Left lobe of liver (tissue), 2 donors: ENCODE data around the gene SLC17A3. TPM values are rescaled to one million over a fixed set of nuclear protein-coding genes. Genes with fewer than 3 reads are reported as not detected.

ENCODE experiments used
- ATAC-seq: fragments of 200-7000 bp; cut with Tn5 transposase; one replicate; pipeline ENCODE4 v1.9.1; 2020; ENCODE audit warnings: mild to moderate bottlenecking, moderate library complexity
- DNase-seq: peaks from one replicate; pipeline ENCODE4 v3.0.0-alpha.2; 2020; ENCODE audit warnings: low spot score
- total RNA-seq: library from RNA; stranded (reverse); gene quantifications from one replicate; pipeline ENCODE4 v1.2.1, GENCODE V29; 2021
- donor health status: DM: no; HTN: no; CAD: no; lungs with moderate emphysema.
- donor health status: DM: no; HTN: yes; CAD: no.

SLC17A3 gene
- total RNA-seq, 1 donor from 2014 or later: 10.4 TPM

DNA sequence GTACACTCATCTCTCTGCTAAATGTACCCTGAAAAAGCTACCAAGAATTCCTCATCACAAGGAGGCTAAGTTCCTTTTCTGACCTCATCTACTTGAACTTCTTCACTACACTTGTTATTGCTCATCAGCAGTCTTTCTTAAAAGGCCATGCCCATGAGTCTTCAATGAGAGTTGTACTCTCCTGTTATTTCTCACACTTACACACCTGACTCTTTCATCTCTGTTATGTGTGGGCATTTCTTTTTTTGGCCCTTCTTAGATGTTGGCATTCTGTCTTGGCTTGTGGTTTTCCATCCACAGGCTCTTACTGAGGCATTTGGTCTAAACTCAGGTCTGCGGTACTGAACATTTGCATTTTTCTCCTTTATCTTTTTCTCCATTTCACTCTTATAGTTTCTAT, 31.5 kb downstream of the SLC17A3 start:
- DNase-seq (no peak), ATAC-seq (no peak)

DNA sequence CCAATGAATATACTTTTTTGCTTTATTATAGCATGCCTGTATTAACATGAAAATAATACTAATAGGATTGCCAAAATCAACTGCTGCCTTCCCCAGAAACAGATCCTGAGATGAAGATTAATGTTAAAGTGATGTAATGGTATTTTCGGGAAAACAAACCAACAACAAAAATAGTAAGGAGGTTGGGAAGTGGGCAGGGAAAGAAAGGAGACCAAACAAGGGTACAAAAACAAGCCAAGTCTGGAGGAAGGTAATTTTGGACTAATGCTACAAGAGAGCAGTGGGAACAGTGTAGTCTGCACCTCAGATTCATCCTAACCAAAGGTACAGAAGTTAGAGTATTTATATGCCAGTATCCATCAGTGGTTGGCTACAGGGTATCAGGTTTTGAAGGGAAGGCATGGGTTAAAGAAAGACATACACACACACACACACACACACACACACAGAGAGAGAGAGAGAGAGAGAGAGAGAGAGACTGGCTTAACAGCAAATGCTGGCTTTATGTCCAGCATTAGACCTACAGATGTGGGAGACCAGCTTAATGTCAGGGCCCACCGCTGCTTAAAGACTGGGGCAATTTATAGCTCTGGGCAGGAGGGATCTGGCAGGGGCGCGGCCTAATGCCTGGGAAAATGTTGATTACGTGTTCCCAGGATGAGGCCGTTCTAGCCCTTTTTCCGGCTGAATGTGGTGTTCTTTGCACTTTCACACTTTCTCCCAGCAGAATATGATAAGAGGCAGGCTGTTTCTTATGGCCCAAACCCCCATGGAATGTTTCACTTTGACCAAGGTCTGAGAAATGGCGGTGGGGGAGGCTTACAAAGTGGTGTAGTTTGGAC, 38.4 kb downstream of the SLC17A3 start:
- ATAC-seq (no peak), DNase-seq (no peak)

DNA sequence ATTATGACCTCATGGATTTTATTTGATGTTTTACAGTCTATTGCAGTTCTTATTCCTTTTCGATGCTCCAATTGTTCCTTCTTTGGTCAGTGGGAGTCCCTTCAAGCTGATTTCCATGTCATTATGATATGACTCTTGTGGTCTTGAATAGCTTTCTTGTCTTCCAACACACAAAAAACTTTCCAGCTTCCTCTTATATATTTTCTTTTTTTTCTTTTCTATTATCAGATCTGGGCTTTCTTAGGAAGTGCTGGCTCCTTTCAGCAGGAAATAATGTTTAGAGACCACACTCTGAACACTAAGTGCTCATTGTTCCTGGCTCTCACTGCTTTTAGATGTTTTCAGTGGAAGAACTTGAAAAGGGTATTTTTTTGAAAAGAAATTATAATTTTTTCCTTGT, 39.1 kb downstream of the SLC17A3 start:
- no peak for DNase-seq
- no peak for ATAC-seq

DNA sequence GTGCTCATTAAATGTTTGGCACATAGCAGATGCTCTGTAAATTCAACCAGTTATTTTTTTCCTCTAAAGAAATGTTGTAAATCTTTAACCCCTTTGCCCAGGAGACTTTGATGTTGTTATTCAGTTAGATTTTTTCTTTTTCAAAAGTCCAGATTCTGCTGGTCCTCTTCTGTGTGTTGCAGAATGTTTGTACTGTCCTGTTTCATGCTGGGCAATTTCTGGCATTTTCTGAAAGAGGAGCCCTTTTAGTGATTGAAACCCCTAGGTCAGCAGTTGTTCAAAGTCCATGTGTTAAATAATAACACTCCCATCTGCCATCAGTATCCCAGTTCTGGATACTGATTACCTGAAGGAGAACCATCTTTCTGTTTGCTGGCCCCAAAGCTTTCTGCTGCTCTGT, 40.9 kb downstream of the SLC17A3 start:
- DNase-seq: no peak
- peak; percentile 34 for ATAC-seq

DNA sequence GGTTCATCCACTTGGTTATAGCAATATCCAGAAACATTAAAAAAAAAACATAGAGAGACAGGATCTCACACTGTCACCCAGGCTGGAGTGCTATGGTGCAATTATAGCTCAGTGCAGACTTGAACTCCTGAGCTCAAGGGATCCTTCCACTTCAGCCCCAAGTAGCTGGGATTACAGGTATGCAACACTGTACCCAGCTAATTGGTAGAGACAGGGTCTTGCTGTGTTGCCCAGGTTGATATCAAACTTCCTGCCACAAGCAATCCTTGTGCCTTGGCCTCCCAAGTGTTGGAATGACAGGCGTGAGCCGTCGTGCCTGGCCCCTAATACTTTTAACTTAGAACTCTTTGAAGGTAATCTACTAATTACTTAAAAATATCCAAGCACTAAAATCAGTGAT, 41.4 kb downstream of the SLC17A3 start:
- DNase-seq (no peak), ATAC-seq (peak; percentile 8)

DNA sequence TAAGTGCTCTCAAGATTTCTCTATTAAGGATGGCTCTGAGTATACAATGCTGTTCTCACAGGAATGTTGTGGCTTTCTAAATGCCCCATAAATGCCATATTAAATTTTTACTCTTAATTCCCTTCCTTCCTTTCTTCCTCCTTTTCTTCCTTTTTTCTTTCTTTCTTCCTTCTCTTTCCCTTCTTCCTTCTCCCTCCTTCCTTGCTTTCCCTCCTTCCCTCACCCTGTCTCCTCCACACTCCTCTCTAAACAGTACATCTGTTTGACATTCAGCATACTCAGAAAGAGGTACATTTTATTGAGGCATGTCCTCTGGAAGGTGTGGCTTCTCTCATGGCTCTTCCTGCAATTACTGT, 41.8 kb downstream of the SLC17A3 start:
- ATAC-seq: no peak
- DNase-seq: no peak

DNA sequence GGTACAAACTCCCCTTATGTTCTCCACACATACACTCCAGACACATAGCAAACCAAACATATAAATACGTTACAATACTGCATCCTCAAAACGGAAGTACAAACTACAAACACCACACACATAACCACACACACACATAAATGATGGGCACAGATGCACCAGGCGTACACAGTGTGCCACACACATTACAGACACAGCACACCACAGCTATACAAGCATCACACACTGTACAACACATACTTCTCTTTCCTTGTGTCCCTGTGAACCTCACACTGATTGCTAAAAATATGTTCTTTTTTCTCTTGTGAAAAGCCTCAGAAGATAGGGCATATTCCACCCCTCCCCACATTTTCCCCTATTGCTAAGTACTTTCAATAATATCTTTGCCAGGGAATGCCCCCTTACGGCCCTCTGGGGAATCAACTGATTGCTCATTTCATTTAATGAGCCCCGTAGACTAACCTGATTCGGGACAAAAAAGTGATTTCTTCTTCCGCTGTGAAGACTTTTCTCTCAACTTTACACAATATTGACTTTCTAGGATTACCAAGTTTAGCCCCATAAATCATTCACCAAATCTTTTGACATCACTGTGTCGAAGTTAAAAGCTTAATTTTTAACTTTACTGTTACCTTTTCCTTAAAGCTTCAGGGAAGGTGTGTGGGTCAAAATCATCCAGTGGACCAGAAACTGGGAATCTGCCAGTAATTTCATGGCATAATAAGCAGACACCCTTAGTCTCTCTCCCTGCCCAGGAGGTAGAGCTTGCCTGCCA, 42.3 kb downstream of the SLC17A3 start, which contains the start of gene SLC17A1:
Gene SLC17A1 (minus strand): TSS at position 521 of the 775 bp plus-strand sequence. CDS start 1,495 bp downstream, outside the sequence.
- peak; percentile 78 for ATAC-seq
- DNase-seq: no peak

DNA sequence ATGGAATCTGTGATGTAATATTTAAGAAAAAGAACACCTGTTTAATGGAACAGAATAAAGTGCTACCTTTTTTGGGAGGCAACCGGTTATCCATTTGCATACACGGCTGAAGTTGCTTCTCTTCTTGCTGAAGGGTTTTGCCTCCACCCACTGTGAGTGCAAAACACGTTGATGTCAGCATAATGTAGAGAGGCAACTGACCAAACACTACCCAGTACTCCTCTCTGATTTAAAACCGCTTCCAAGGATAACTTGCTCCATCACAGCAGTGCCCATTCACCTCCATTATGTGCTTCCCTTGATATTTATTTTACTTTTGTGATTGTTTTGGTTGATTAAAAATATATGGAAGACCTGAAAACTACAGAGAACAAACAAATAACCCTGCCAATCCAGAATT, 43.6 kb downstream of the SLC17A3 start:
- no peak for DNase-seq
- peak; percentile 64 for ATAC-seq

DNA sequence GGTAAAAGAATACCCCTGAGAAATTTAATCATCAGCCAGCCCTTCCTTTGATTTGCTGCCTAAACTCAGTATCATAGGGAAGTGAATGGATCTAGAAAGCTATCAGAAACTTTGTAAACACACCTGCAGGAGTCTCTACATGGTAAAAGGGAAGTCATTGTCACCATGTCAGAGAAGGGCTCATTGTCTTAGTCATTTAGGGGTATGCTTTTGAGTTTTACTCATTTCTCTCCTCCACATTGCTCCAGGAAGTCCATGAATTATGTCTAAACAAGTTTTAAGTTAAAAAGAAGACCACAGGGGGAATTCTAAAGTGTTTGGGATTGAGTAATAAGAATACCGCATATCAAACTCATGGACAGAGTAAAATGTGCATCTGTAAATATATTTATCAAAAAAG, 44.7 kb downstream of the SLC17A3 start:
- ATAC-seq: no peak
- DNase-seq: no peak

DNA sequence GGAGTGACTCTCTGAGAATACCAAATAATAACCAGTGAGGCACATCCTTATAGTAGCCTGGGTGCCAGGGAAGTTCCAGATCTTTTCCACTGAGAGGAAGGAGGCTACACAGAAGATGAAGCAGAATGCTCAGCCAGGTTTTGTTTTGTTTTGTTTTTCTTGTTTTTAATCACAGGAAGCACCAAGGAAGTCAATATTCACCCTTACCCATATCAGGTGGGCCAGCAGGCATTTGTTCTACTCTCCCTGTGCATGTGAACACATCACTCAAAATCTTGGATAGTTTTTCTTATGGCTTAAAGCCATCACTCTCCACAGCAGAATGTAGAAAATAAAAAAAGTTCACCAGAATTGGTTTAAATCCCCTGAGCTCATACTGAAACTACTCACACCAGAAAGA, 52.7 kb downstream of the SLC17A3 start:
- ATAC-seq: no peak
- no peak for DNase-seq

DNA sequence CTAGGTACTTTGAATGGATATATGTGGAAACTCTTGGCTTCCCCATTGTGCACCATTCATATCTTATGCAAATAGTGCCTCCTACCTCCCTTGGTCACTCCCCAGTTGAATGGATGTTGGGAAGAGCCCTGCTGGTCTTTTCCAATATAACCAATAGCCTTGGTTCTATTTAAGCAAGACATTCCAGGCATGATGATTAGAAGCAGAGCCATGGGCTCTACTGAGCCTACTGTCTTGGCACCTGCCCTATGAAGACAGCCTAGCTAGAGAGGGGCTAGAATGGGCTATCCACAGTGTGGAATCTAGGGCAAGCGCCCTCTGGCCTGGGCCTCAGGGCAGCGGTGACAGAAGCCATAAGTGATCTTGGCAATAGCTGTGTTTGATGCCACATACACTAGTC, 57.8 kb downstream of the SLC17A3 start:
- no peak for ATAC-seq
- no peak for DNase-seq

DNA sequence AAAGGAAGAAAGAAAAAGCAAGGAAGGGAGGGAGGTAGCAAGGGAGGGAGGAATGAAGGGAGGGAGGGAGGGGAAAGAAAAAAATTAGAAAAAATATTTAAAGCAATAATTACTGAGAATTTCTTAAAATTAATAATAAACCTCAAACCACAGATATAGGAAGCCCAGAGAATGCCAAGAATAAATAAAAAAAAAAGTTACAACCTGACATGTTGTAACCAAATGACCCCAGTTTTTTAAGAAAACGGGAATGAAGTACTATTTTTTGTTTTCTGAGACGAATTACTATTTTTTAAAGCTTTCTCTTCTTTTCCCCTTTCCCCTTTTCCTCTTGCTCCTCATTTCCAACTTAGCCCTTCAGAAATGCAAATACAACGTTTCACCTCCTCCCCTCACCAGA, 58.8 kb downstream of the SLC17A3 start:
- ATAC-seq (no peak), DNase-seq (no peak)

DNA sequence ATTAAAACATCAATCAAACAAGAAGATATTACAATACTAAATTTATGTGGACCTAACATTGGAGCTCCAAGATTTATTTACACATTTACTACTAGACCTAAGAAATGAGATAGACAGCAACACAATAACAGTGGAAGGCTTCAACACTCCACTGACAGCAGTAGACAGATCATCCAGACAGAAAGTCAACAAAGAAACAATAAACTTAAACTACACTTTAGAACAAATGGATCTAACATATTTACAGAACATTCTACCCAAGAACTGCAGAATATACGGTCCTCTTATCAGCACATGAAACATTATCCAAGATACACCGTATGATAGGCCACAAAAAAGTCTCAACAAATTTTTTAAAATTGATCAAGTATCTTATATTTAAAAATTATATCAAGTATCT, 69.2 kb downstream of the SLC17A3 start:
- ATAC-seq (no peak), DNase-seq (no peak)

DNA sequence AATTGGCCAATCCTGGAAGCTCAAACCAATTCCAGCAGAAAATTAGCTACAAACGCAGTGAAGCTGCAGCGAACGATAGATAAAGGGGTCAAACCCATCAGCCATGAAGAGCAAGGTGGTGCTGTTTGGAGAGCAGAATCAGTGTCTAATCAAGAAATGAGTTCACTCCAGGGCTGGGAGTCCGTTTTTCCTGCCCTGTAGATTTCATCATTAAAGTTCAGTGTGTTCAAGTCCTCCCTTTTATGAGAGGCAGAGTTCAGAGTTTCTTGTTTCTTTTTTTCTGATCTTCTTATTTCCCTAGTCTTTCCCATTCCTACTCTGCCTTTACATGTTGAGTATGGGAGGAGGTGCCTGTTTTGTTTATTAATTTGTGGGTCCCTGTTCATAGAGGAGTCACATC, 72.6 kb downstream of the SLC17A3 start:
- peak; percentile 57 for ATAC-seq
- no peak for DNase-seq

Other genes starting within 250 kb of the SLC17A3 start
- 2.2 TPM for gene SCGN, start 222.0 kb downstream of the SLC17A3 start, total RNA-seq
- 19.2 TPM for gene SLC17A4, start 119.5 kb downstream of the SLC17A3 start, total RNA-seq
- gene SLC17A1, start 42.2 kb downstream of the SLC17A3 start, total RNA-seq: 8.7 TPM
- 27.6 TPM for gene SLC17A2, start 56.4 kb upstream of the SLC17A3 start, total RNA-seq
- 4.3 TPM for gene TRIM38, start 88.6 kb upstream of the SLC17A3 start, total RNA-seq
- 14.1 TPM for gene HFE, start 213.2 kb upstream of the SLC17A3 start, total RNA-seq